AG08396 (cell line): ENCODE measurements around the gene SLC13A2.

ENCODE experiments used
- DNase-seq: peaks from one replicate; pipeline ENCODE4 v3.0.0; 2012; ENCODE audit warnings: low spot score, mixed read lengths

Gene SLC13A2

GRCh38 chr17:28536532-28537218 is 63.2 kb downstream of the SLC13A2 start:
- DNase-seq = no peak

- DNase-seq = no peak
Measured at GRCh38 chr17:28537219-28537610, 63.8 kb downstream of the SLC13A2 start.

- no peak for DNase-seq
Measured at GRCh38 chr17:28538296-28538895, 65.0 kb downstream of the SLC13A2 start.

GRCh38 chr17:28540231-28540630 is 66.8 kb downstream of the SLC13A2 start:
- no peak for DNase-seq

GRCh38 chr17:28541439-28541838 is 68.0 kb downstream of the SLC13A2 start:
- no peak for DNase-seq

- DNase-seq = no peak
Measured at GRCh38 chr17:28544402-28545140, 71.1 kb downstream of the SLC13A2 start.

GRCh38 chr17:28545141-28545503 is 71.7 kb downstream of the SLC13A2 start:
- DNase-seq = no peak

GRCh38 chr17:28545787-28546415 is 72.5 kb downstream of the SLC13A2 start:
- DNase-seq = no peak

GRCh38 chr17:28547096-28547622 is 73.7 kb downstream of the SLC13A2 start:
- DNase-seq = no peak
